ENCODE results near the gene PAAF1. TPM values are rescaled to one million over a fixed set of nuclear protein-coding genes. Genes with fewer than 3 reads are reported as not detected.

Gene PAAF1
- total RNA-seq, result 12.6 and 16.3 TPM in 2 replicates

GRCh38 chr11:73876424-73877310, at the start of gene PAAF1, which contains the start of gene COA4:
Gene PAAF1 (plus strand): TSS chr11:73876999. CDS start chr11:73877022, 23 bp downstream.
Gene COA4 (minus strand): TSS chr11:73876846. CDS start chr11:73873378, 3,468 bp downstream.

GRCh38 chr11:73950869-73951710, 74.3 kb downstream of the PAAF1 start, which contains the start of gene DNAJB13:
Gene DNAJB13 (plus strand): TSS chr11:73951026. CDS start chr11:73951070, 44 bp downstream.

Other genes starting within 250 kb of the PAAF1 start
- 0.21 TPM in 1 of 2 replicates, not detected in the other for gene PLEKHB1, start 230.4 kb upstream of the PAAF1 start, total RNA-seq
- gene RAB6A, start 115.9 kb upstream of the PAAF1 start, total RNA-seq, result 247 and 294 TPM in 2 replicates
- gene MRPL48, start 89.1 kb upstream of the PAAF1 start, total RNA-seq, result 29.3 and 41.0 TPM in 2 replicates
- gene COA4, start 153 bp upstream of the PAAF1 start, total RNA-seq, result 45.1 and 81.7 TPM in 2 replicates
- gene DNAJB13, start 74.0 kb downstream of the PAAF1 start, total RNA-seq, result 0.43 TPM in 1 of 2 replicates, not detected in the other
- 0.34 and 3.3 TPM in 2 replicates for gene UCP2, start 105.8 kb downstream of the PAAF1 start, total RNA-seq
- gene UCP3, start 132.1 kb downstream of the PAAF1 start, total RNA-seq, result 0.93 TPM in 1 of 2 replicates, not detected in the other